HK-2 (cell line): ENCODE measurements around the gene MICAL2.

Experiments
- DNase-seq: peaks from one replicate; pipeline ENCODE4 v3.0.0-alpha.2; 2018; ENCODE audit not compliant: unreplicated experiment

The MICAL2 gene

DNA sequence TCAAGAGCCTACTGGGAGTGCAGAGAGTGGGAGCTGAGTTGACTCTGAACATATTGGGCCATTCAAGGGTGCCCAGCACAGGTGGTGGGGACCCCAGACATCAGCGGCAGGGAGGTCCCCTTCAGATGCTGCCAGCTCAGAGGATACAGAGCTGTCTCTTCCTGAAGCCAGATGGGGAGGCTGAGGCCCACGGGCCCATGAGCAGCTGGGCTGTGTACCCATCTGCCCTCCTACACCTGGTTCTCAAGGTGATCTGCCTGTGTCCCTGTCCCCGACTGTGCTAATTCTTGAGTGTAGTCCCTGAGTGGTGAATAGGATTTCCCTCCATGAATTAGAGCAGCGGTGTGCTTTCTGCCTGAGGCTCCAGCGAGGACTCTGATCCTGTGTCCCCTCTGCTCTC, 76.3 kb downstream of the MICAL2 start:
- no peak for DNase-seq

DNA sequence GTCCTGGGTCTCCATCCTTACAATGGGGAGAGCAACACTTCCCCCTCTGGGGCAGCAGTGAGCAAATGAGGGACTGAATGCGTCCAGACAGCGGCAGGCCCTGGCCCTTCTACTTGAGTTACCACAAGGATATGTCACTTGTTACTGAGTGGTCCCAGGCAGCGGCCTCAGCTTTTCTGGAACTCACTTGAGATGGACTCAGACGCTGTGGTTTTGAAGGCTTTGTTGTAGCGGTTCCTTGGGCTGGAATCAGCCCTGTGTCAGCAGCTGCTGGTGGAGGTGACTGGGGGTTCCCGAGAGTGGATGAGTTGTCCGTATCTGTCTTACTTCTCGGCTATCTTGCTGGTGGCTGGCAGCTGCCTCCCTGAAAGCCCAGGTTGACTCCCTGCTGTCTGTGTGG, 77.0 kb downstream of the MICAL2 start:
- peak; percentile 56 for DNase-seq

DNA sequence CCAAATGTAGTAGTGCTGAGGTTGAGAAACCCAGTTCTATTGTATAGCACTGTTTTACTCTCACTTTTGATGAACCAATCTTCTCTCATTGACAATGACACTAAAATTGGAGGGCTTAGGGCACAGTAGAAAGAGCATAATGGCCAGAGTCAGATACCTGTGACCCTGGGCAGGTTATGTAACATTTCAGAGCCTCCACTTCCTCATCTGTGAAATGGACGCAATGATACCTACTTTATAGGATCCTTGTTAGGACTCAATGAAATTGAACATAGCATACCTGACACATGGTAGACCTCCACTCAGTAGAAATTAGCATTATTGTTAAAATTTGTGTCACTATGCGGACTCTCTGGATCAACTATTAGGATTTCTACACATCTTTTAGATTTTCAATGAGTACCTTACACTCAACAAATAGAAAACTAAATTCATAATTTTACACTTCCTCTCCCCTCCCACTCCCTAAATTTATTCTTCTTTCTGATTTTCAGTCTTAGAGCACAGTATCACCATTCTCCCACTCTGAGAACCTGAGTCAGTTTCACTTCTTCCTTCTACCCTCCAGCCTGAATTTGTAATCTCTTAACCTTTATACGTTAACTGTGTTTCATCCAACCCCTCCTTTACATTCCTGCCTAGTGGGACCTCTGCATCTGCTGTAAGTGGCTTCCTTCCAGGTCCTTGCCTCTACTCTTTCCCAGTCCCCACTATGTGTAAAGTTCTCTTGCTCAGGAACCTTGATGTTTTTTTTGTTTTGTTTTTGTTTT, 78.3 kb downstream of the MICAL2 start:
- no peak for DNase-seq

DNA sequence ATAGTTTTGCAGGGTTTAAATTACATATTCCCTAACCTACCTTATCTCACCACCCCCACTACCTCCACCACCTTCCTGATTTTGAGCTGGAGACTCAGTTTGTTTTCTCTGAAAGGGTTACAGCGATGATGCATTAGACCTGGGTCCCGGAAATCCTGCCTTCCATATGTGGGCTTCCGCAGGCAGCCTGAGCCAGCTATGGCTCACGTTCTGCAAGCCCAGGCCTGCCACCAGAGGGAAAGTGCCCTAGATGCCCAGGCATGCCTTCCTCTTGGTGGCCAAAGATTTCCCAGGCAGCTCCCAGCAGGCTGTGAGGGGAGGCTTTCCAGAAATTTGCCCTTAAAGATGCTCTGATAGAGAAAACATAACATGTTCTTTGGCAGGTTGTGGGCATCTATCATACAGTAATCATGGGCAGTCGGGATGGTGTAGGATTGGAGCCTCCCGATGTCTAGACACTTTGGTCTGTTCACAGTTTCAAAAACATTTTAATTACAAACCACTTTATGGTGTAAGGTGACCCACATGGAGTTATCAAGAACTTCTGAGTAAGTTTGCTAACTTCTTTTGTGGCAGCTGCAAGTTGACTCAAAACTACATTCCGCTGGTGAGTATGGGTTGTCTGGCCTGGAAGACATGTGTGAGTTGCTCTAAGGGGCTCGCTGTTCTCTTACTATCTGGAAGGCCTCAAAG, 79.3 kb downstream of the MICAL2 start:
- no peak for DNase-seq

DNA sequence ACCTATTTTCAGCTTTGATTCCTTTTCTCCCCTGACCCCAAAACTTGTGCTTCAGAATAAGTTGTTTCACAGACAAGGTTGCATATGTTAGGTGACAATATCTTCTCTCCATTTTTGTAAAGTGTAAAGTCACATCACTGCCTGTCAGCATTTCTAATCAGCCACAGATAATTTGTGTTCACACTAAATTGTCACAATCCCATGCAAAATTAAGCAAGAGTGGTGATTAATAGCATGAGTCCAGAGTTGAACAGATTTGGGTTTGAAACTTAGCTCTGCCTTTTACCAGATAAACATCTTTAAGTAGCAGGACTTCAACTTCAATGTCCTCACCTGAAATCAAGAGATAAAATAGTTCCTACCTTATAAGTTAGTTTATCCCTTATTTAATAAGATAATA, 80.1 kb downstream of the MICAL2 start:
- DNase-seq: no peak

DNA sequence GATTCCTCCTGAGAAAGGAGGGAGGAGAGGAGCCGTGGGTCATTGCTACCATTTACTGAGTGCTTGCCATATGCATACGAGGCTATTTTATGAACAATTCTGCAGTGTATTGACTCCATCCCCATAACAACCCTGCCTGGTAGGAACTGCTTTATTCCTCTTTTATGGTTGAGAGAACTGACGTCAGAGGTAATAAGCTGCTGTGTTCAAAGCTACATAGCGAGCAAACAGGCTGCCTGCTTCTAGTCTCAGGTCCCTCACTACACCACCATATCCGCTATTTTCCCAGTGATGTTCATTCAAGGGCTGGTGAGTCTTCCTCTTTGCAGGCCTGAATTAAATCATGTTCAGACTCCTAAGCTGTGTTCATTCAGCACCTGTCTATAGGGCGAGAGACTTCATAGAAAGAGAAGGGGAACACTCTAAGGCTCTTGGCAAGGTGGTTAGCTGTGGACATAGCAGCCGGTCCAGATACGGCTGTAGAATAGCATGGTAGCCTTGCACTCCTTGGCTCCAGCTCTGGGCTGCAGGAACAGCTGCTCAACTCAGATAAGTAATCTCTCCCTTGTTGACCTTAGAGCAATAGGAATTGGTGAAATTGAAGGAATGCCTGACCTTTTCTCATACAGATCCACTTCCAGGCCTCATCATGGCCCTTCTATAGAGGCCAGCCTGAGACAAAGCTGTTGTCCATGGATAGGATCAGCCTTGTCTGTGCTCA, 82.6 kb downstream of the MICAL2 start:
- no peak for DNase-seq

DNA sequence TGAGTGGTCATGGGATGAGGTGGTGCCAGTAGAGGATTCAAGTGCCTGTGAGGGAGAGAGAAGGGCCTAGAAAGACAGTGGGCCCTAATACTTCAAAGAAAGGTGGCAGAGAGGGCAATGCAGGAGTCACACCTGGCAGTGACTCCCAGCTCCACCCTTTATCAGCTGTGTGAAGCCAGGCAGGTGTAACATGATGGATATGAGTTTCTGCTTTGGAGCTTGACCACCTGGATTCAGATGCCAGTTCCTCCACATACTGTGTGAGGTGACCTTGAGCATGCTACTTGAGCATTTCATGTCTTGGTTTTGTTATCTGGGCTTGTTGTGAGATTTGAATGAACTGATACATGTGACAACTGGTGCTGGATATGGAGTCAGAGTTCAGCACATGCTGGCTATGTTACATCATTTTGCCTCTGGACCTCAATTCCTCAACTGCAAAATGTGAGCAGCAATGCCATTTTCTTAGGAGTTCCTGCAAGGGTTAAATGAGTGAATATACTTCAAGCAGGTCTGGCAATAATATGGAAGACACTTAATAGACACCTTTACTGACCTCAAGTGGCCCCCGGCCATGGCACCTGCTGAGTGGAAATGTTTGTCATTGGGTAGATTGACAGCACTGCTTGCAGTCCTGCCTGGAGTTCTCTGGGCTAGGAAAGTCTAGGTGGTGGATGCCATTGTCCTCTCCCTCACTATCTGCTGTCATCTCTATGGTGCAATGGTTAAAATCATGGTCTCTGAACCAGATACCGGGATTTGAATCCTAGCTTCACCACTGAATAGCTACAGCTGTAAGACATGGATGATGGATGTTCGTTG, 83.3 kb downstream of the MICAL2 start:
- DNase-seq: no peak

DNA sequence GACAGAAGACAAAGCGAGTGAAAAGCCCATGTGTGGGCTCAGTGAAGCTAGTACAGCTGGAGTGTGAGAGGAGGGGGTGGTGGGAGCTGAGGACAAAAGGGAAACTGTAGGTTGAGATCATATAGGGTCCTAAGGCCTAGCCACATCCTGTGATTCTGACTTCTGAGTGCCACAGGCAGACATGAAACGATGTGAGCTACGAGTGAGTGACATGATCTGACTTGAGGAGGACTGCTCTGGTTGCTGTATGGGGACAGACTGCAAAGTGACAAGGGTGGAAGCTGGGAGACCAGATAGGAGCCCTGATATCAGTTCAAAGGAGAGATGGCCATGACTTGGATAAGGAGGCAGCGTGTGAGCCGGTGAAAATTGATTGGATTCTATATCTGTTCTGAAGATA, 85.4 kb downstream of the MICAL2 start:
- DNase-seq: no peak

DNA sequence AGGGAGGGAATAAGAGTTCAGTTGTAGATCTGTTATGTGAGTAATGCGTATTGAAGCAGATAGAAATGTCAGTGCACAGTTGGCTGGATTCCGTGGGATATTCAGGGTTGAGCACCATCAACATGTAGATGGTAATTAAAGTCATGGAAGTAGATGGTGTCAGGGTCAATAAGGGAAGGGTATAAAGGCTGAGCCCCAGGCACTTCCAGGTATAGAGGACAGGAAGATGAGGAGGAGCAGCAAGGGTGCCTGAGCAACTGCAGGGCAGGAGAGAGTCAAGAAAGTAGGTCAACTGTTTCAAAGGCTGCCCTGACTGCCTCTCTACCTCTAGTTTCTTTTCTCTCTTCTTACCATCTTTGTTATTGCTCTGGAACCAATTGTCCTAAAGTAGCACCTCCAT, 85.9 kb downstream of the MICAL2 start:
- DNase-seq: no peak

DNA sequence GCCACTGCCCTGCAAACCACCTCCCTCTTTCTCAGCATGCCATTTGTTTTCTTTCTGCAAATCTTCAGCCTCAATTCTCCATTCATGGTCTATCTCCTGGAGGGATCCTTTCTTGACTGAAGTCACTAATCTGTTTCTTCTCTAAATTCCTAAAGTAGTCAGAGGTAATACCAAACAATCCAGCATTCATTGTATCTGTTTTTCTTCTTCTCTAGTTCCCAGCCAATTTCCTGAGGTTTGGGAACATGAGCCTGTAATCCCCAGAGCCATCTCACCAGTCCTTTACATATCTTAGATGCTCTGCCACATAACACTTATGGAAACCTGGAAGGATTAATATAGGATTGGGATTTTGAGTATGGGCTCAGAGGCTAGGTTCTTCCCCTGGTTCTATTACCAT, 86.5 kb downstream of the MICAL2 start:
- DNase-seq: no peak

DNA sequence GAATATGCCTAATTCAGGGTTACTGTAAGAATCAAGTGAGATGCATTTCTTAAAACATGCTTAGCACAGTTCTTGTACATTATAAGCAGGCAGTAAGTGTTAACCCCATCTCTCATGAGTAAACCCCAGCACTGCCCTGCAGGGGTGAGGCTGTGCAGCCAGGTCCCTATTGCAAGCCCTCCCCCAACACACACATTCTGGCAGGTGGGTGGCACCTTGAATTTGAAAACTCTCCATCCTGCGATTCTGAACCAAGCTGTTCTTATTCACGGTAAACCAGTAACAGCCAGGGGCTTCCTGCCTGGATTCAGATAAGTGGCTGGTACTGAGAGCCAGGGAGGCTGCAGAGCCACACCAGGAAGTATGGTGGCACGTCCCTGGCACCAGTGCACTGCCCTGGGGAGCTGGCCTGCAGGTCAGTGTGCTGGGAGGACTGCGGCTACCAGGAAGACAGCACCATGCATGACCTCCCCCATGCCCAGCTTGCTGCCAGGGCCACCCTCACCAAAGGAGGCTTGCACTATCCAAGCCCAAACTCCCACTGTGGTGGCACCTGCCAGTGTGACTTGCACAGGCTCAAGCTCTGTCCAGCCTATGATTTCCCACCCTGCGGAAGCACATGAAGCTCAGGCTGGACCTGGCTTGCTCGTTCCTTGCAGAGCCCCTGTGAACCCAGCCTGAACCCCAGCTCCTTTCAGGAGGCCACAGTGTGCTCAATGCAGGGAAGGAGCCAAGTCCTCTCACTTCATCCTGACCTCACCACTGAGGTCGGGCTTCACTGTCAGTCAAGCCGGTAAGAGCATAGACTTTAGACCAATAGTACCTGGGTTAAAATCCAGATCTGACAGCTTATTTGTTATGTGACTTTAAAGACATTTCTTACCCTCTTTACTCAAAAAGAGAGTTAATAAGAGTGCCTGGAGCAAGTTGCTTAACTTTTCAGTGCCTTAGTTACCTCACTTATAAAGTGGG, 88.1 kb downstream of the MICAL2 start:
- DNase-seq: no peak

DNA sequence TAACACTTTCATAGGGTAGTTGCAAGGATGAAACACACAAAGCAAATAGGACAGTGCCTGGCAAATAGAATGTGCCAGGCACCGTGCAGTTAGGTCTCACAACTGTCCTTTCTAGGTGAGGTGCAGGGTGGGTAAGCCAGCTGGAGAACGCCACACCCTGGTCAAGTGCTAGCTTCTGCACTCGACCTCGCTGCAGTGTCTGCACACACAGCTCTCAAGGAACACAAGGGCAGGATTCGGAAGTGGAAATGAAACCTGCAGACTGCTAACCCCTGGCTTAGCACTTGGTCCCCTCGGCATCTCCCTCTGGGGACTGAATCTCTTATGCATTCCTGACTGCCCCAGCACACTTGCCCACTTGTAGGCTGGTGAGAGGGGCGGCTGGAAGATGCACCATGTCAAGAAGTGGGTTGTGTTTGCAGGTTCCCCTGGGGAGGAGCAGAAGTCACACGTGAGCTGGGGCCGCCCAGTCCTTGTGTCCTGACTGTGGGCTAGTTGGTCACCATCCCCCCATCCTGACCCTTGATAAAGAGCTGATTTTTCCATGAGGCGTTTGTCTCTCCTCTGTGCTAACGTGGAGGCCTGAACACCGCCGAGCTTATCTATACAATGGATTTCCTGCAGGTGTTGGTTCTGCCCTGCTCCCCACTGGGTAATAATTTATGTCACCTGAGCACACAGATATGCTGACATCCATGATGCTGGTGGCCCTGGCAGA, 89.0 kb downstream of the MICAL2 start:
- DNase-seq: no peak

DNA sequence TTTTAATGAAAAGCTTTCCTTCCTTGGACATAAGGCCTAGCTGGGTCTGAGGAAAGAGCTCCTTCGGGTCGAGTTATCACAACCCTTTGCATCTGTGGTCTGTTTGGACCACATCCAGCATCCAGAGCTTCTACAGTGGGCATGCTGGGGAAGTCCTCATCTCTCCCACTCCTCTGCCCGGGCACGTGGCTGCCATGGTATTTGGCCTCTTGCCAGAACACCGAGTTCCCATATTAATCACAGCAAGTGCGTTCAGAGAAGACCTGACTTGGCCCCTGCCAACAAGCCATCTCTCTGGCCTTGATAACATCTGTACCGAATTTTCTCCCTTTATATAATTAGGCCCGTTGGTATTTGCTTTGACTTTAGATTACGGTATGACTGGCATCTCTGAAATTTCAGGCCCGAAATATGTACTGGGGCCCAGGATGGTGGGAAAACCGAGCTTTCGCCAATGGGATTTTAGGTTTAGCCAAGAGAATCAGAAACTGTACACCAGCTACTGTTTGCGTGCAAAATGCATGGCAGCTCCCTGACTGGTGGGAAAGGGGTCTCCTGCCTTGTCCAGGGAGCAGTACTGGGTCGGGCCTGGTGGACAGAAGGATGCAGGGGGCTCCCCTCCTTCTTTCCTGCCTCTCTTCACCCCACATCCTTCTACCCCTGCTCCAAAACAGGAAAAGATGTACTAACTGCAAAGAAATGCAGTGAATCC, 90.0 kb downstream of the MICAL2 start:
- no peak for DNase-seq

DNA sequence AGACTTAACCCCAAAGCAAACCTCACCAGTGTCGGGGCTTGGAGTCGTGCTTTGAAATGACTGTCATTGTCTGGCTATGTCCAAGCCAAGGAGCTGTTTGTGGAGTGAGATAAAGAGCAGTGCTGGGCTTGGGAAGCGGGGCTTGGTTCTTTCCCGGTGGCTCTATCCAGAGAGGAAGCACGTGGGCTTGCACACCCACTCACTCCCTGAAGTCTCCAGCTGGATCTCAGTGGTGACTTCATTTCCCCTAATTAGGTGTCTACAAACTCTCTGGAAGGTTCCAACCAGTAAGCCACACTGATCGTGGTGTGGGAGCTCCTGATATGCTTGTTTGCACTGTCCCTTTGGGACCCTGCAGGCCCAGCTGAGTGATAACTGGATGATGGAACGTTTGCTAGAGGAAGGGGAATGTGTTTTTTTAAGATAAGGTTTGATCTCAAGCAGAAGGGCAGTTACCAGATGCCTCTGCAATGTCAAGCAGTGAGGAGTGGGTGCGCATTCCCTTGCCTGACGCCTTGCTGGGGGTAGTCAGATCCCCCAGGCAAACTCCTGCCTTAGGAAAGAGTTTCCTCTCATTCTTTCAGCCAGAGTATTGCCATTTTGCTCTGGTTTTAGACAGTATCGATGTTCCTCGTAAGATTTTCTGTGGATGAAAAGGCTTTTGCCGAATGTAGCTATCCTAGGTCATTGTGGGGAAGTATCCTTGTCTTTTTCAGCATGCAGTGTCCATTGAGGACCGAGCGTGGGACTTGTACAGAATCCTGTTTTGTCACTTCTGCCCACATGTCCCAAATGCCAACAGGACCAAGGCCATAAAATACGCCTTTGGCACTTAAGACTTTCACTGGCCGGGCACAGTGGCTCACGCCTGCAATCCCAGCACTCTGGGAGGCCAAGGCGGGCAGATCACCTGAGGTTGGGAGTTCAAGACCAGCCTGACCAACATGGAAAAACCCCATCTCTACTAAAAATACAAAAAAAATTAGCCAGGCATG, 90.9 kb downstream of the MICAL2 start:
- no peak for DNase-seq

DNA sequence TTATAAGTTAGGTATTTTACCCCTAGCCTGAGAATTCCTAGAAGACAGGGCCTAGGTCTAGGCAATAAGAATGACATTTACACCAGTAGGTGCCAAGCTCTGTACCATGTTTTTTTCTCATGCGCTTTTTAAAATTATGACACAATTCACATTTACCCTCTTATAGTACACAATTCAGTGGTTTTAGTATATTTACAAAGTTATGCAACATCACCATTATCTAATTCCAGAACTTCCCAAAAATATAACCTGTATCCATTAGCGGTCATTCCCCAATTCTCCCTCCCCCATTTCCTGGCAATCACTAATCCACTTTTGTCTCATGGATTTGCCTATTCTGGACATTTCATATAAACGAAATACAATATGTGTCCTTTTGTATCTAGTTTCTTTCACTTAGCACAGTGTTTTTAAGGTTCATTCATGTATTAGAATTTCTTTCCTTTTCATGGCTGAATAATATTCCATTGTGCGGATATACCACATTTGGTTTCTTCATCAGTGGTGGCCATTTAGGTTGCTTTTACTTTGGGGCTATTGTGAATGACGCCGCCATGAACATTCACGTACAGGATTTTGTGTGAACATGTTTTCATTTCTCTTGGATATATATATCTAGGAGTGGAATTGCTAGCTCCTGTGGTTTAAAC, 92.4 kb downstream of the MICAL2 start:
- no peak for DNase-seq

DNA sequence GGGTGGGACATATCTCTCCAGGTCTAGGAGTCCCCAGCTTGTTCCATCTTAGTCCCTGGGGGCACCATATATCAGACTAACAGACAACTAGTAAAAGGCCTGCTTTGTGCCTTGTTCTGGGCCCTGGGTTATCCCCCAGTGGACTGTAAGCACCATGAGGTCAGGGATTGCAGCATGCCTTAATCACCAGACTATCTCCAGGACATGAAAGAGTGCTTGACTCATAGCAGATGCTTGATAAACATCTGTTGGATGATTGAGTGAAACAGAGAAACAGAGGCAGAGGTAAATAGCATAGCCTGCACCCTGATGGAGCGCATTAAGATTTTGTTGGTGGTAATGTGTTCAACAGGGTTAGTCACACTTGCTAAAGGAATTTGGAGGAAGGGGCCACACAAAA, 94.1 kb downstream of the MICAL2 start:
- no peak for DNase-seq

DNA sequence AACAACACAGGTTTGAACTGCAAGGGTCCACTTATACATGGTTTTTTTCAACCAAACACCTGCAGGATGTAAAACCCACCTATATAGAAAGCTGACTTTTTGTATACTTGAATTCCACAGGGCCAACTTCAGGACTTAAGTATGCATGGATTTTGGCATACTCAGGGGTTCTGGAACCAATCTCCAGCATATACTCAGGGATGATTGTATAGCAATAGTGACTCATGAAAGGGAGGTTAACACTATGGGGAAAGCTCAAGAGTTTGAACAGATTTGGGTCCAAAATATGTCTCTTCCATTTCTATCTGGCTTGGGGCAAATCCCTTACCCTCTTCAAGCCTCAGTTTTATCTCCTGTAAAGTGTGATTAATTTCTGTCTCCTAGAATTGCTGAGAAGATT, 94.9 kb downstream of the MICAL2 start:
- no peak for DNase-seq

DNA sequence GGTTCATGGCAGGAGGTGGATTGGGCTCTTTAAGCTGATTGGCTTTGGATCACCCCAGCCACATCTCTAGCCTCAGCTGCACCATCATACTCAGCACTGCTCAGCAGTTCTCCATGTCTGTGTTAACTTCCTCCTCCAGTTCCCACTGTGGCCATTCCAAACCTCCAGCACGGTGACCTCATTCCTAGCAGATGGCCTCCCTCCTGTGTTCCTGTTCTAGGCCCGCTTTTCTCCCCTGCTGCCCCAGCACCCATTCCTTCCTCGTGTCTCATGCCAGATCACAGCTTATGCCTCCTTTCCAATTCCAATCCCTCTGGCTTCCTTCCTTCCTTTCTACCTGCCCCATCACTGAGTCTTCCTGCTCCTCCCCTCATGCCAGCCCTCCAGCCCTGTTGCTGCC, 96.1 kb downstream of the MICAL2 start:
- no peak for DNase-seq
